OCI-LY1 (cell line): ENCODE measurements around the gene USPL1.

ENCODE experiments used
- H2AFZ ChIP-seq: fragments of 200-600 bp; sonication (generic), shearing (Covaris generic); 2 replicates; pipeline ENCODE4 v1.6.0; 2014; ENCODE audit warnings: antibody characterized with exemption, mild to moderate bottlenecking, low read length
- H3F3A ChIP-seq: fragments of 200-600 bp; sonication (generic), shearing (Covaris generic); 2 replicates; pipeline ENCODE4 v1.6.0; 2014; ENCODE audit warnings: mild to moderate bottlenecking, antibody characterized with exemption, low read length, moderate library complexity; ENCODE audit not compliant: insufficient read depth
- H3K27ac ChIP-seq: fragments of 200-600 bp; sonication (generic); 2 replicates; pipeline ENCODE4 v1.5.1; 2014; ENCODE audit warnings: low read length, mixed run types, mild to moderate bottlenecking, low read depth; ENCODE audit not compliant: poor library complexity, severe bottlenecking
- H3K27me3 ChIP-seq: fragments of 200-600 bp; sonication (generic); 2 replicates; pipeline ENCODE4 v1.6.0; 2014; ENCODE audit warnings: antibody characterized with exemption, mild to moderate bottlenecking, low read length, moderate library complexity; ENCODE audit not compliant: insufficient read depth
- H3K36me3 ChIP-seq: fragments of 200-600 bp; sonication (generic); 2 replicates; pipeline ENCODE4 v1.6.1; 2014; ENCODE audit warnings: mild to moderate bottlenecking, antibody characterized with exemption, low read length, moderate library complexity, mixed read lengths; ENCODE audit not compliant: insufficient read depth
- H3K4me1 ChIP-seq: fragments of 200-600 bp; sonication (generic); 2 replicates; pipeline ENCODE4 v1.5.1; 2014; ENCODE audit warnings: mild to moderate bottlenecking, low read length, moderate library complexity; ENCODE audit not compliant: insufficient read depth, severe bottlenecking
- H3K4me2 ChIP-seq: fragments of 200-600 bp; sonication (generic), shearing (Covaris generic); 2 replicates; pipeline ENCODE4 v1.6.1; 2014; ENCODE audit warnings: low read length
- H3K4me3 ChIP-seq: fragments of 200-600 bp; sonication (generic); 2 replicates; pipeline ENCODE4 v1.5.1; 2014; ENCODE audit warnings: low read length, low read depth, mild to moderate bottlenecking, mixed read lengths; ENCODE audit not compliant: poor library complexity, severe bottlenecking
- H3K79me2 ChIP-seq: fragments of 200-600 bp; shearing (Covaris generic); 2 replicates; pipeline ENCODE4 v1.6.1; 2016; ENCODE audit warnings: mixed run types, low read length, mixed read lengths; ENCODE audit not compliant: insufficient read depth
- H3K9ac ChIP-seq: fragments of 200-600 bp; sonication (generic), shearing (Covaris generic); 2 replicates; pipeline ENCODE4 v1.6.1; 2014; ENCODE audit warnings: mild to moderate bottlenecking, low read length, mixed read lengths
- H3K9me2 ChIP-seq: fragments of 200-600 bp; sonication (generic), shearing (Covaris generic); 2 replicates; pipeline ENCODE4 v1.6.1; 2014; ENCODE audit warnings: low read depth, mild to moderate bottlenecking, low read length, mixed read lengths
- H3K9me3 ChIP-seq: fragments of 200-600 bp; shearing (Covaris generic); 2 replicates; pipeline ENCODE4 v1.6.1; 2014; ENCODE audit warnings: low read length, mixed read lengths
- H4K20me1 ChIP-seq: fragments of 200-600 bp; sonication (generic), shearing (Covaris generic); 2 replicates; pipeline ENCODE4 v1.6.0; 2016; ENCODE audit warnings: mild to moderate bottlenecking, low read length; ENCODE audit not compliant: insufficient read depth
- EZH2 ChIP-seq: fragments of 200-600 bp; sonication (generic), shearing (Covaris generic); IDR thresholded peaks from 2 replicates; pipeline ENCODE4 v1.8.0; 2017; ENCODE audit warnings: borderline replicate concordance, mixed run types, mild to moderate bottlenecking, antibody characterized with exemption, low read length, moderate library complexity, mixed read lengths
- TF ChIP-seq, protein P1 (sequence below): fragments of 200-600 bp; sonication (generic), shearing (Covaris generic); IDR thresholded peaks from 2 replicates; pipeline ENCODE4 v1.5.1; 2017; ENCODE audit warnings: mild to moderate bottlenecking, antibody characterized with exemption, low read length, moderate library complexity, mixed read lengths

The USPL1 gene

DNA sequence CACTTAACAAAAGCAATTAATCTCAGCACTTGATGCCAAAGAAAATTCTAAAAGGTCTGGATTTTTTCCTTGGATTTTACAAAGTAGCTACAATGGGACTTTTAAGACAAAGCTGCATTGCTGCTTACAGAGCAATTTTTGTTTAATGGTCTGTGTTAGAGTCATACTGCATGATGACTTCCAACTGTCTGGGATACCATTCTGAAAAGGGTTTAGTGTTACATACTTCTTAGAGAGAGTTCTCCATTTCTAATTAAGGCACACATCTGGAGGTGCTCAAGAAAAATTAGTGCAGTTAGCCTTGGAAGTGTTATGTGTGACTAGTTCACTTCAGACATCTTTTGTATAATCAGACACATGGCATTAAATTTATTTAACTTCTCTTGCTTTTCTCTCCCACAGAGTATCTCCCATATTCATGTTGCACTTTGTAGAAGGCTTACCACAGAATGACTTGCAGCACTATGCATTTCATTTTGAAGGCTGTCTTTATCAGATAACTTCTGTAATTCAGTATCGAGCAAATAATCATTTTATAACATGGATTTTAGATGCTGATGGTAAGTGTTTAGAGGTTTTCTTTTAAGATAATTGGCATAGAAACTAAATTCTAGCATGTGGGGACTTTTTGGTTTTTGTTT lies 35.1 kb downstream of the USPL1 start:
- TF ChIP-seq EZH2: no peak
- TF ChIP-seq, protein P1, sequence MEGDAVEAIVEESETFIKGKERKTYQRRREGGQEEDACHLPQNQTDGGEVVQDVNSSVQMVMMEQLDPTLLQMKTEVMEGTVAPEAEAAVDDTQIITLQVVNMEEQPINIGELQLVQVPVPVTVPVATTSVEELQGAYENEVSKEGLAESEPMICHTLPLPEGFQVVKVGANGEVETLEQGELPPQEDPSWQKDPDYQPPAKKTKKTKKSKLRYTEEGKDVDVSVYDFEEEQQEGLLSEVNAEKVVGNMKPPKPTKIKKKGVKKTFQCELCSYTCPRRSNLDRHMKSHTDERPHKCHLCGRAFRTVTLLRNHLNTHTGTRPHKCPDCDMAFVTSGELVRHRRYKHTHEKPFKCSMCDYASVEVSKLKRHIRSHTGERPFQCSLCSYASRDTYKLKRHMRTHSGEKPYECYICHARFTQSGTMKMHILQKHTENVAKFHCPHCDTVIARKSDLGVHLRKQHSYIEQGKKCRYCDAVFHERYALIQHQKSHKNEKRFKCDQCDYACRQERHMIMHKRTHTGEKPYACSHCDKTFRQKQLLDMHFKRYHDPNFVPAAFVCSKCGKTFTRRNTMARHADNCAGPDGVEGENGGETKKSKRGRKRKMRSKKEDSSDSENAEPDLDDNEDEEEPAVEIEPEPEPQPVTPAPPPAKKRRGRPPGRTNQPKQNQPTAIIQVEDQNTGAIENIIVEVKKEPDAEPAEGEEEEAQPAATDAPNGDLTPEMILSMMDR: no peak
- peaks cover 86% of the 10 kb centered on the region for H3K36me3 ChIP-seq
- H3K4me2 ChIP-seq: no peak overlapping the region
- no peaks in the 10 kb centered on the region for H3K79me2 ChIP-seq
- H2AFZ ChIP-seq: no peak overlapping the region
- no peak overlapping the region for H3K27ac ChIP-seq
- no peaks in the 10 kb centered on the region for H3K9me2 ChIP-seq
- peaks cover 16% of the 10 kb centered on the region for H3K4me1 ChIP-seq
- H3K9ac ChIP-seq: no peak overlapping the region
- no peaks in the 10 kb centered on the region for H3K27me3 ChIP-seq
- no peaks in the 10 kb centered on the region for H3K9me3 ChIP-seq
- no peaks in the 10 kb centered on the region for H3F3A ChIP-seq
- no peaks in the 10 kb centered on the region for H4K20me1 ChIP-seq
- H3K4me3 ChIP-seq: no peak overlapping the region

DNA sequence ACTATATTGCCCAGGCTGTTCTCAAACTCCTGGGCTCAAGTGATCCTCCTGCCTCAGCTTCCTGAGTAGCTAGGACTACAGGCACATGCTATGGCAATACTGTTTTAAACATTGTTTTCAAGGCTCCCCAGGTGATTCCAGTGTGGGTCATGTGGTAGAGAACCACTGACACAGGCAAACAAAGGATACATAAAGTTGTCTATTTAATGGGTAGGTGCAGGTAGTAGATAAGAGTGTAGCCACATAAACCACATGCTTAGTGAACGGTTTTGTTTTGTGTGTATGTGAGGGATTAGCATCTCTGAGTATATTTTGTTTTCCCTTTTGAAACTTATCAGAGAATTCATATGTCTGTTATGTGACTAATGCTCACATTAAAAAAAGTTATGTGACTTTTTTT lies 36.7 kb downstream of the USPL1 start:
- no peaks in the 10 kb centered on the region for H4K20me1 ChIP-seq
- no peaks in the 10 kb centered on the region for H3F3A ChIP-seq
- no peak overlapping the region for H3K9ac ChIP-seq
- no peaks in the 10 kb centered on the region for H3K79me2 ChIP-seq
- H3K27ac ChIP-seq: no peak overlapping the region
- H3K9me3 ChIP-seq: no peaks in the 10 kb centered on the region
- peaks cover 94% of the 10 kb centered on the region for H3K36me3 ChIP-seq
- no peak overlapping the region for H3K4me2 ChIP-seq
- peaks cover under 1% of the 10 kb centered on the region for H3K4me1 ChIP-seq
- no peak for TF ChIP-seq EZH2
- TF ChIP-seq, protein P1: no peak
- H3K27me3 ChIP-seq: no peaks in the 10 kb centered on the region
- H2AFZ ChIP-seq: no peak overlapping the region
- H3K4me3 ChIP-seq: no peak overlapping the region
- no peaks in the 10 kb centered on the region for H3K9me2 ChIP-seq

DNA sequence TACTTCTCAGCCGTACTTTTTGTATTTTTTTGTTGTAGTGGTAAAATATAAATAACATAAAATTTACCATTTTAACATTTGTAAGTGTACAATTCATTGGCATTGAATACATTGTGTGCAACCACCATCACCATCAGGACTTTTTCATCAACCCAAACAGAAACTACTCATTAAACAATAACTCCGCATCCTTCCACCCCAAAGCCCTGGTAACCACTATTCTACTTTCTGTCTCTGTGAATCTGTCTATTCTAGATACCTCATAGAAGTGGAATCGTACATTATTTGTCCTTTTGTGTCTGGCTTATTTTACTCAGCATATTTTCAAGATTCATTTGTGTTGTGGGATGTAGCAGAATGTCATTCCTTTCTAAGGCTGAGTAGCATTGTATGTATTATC lies 38.5 kb downstream of the USPL1 start:
- no peak overlapping the region for H3K9ac ChIP-seq
- H3K9me3 ChIP-seq: no peaks in the 10 kb centered on the region; the same call in 1 of the 2 replicates
- H3K27ac ChIP-seq: no peak overlapping the region
- H2AFZ ChIP-seq: no peak overlapping the region
- no peaks in the 10 kb centered on the region for H3K79me2 ChIP-seq
- no peaks in the 10 kb centered on the region for H3K27me3 ChIP-seq
- no peak overlapping the region for H3K4me2 ChIP-seq
- TF ChIP-seq, protein P1: no peak
- TF ChIP-seq EZH2: no peak
- H3F3A ChIP-seq: no peaks in the 10 kb centered on the region
- H3K36me3 ChIP-seq: peaks cover 89% of the 10 kb centered on the region
- no peaks in the 10 kb centered on the region for H3K9me2 ChIP-seq
- no peak overlapping the region for H3K4me3 ChIP-seq
- H4K20me1 ChIP-seq: no peaks in the 10 kb centered on the region
- no peaks in the 10 kb centered on the region for H3K4me1 ChIP-seq
